ENCODE measurements around the gene NUP62. TPM values are rescaled to one million over a fixed set of nuclear protein-coding genes. Genes with fewer than 3 reads are reported as not detected.
"Not testable (repeated sequence)": the region's sequence is repeated elsewhere in the genome, so short reads cannot be mapped to it uniquely, and the experiment has no call there.

The NUP62 gene
- total RNA-seq, 1 donor from 2014 or later: 57.7 TPM

DNA sequence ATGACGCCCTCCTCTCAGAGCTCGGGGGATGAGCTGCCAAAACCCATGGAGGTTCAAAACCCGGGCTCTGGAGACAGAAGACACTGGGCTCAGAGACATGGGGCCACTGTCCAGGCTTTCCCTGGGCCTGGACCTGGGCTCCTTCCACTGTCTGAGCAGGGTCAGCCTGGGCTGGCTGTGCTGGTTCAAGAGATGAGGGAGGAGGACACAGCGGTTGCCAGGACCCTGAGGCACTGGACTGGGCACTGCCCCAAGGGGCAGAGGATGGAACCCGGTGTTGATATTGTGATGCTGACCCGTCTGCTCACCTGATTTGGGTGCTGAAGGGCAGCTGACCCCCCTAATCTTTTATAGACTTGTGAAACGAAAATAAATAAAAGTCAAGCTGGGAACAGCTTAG, 45.7 kb upstream of the NUP62 start:
- no peak for DNase-seq (ENCODE audit: extremely low spot score, unreplicated experiment)
- Mint-ChIP-seq H3K27ac (ENCODE audit: unreplicated experiment) (no peak overlapping the region), H3K9me3 (ENCODE audit: unreplicated experiment) (no peaks in the 10 kb centered on the region), H3K4me3 (ENCODE audit: unreplicated experiment) (no peak overlapping the region), H3K4me1 (ENCODE audit: unreplicated experiment) (no peaks in the 10 kb centered on the region), H3K27me3 (ENCODE audit: unreplicated experiment) (no peaks in the 10 kb centered on the region), H3K36me3 (ENCODE audit: unreplicated experiment) (no peaks in the 10 kb centered on the region)
- TF ChIP-seq, protein P1, sequence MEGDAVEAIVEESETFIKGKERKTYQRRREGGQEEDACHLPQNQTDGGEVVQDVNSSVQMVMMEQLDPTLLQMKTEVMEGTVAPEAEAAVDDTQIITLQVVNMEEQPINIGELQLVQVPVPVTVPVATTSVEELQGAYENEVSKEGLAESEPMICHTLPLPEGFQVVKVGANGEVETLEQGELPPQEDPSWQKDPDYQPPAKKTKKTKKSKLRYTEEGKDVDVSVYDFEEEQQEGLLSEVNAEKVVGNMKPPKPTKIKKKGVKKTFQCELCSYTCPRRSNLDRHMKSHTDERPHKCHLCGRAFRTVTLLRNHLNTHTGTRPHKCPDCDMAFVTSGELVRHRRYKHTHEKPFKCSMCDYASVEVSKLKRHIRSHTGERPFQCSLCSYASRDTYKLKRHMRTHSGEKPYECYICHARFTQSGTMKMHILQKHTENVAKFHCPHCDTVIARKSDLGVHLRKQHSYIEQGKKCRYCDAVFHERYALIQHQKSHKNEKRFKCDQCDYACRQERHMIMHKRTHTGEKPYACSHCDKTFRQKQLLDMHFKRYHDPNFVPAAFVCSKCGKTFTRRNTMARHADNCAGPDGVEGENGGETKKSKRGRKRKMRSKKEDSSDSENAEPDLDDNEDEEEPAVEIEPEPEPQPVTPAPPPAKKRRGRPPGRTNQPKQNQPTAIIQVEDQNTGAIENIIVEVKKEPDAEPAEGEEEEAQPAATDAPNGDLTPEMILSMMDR (IDR thresholded peaks at IDR 0.05): no peak

- no peaks in the 10 kb centered on the region for H3K4me1 Mint-ChIP-seq (ENCODE audit: unreplicated experiment)
- TF ChIP-seq, protein P1 (IDR thresholded peaks at IDR 0.05): no peak
- no peaks in the 10 kb centered on the region for H3K36me3 Mint-ChIP-seq (ENCODE audit: unreplicated experiment)
- H3K27me3 Mint-ChIP-seq (ENCODE audit: unreplicated experiment): no peaks in the 10 kb centered on the region
- H3K9me3 Mint-ChIP-seq (ENCODE audit: unreplicated experiment): no peaks in the 10 kb centered on the region
- no peak for DNase-seq (ENCODE audit: extremely low spot score, unreplicated experiment)
- no peak overlapping the region for H3K4me3 Mint-ChIP-seq (ENCODE audit: unreplicated experiment)
- H3K27ac Mint-ChIP-seq (ENCODE audit: unreplicated experiment): no peak overlapping the region
These were observed 44.7 kb upstream of the NUP62 start for GRCh38 chr19:49973987-49974386.

- DNase-seq (ENCODE audit: extremely low spot score, unreplicated experiment): no peak
- H3K9me3 Mint-ChIP-seq (ENCODE audit: unreplicated experiment): no peaks in the 10 kb centered on the region
- TF ChIP-seq, protein P1 (IDR thresholded peaks at IDR 0.05): no peak
- H3K4me1 Mint-ChIP-seq (ENCODE audit: unreplicated experiment): no peaks in the 10 kb centered on the region
- no peaks in the 10 kb centered on the region for H3K27me3 Mint-ChIP-seq (ENCODE audit: unreplicated experiment)
- no peak overlapping the region for H3K4me3 Mint-ChIP-seq (ENCODE audit: unreplicated experiment)
- no peaks in the 10 kb centered on the region for H3K36me3 Mint-ChIP-seq (ENCODE audit: unreplicated experiment)
- no peak overlapping the region for H3K27ac Mint-ChIP-seq (ENCODE audit: unreplicated experiment)
These were observed 43.5 kb upstream of the NUP62 start for GRCh38 chr19:49972841-49973240.

DNA sequence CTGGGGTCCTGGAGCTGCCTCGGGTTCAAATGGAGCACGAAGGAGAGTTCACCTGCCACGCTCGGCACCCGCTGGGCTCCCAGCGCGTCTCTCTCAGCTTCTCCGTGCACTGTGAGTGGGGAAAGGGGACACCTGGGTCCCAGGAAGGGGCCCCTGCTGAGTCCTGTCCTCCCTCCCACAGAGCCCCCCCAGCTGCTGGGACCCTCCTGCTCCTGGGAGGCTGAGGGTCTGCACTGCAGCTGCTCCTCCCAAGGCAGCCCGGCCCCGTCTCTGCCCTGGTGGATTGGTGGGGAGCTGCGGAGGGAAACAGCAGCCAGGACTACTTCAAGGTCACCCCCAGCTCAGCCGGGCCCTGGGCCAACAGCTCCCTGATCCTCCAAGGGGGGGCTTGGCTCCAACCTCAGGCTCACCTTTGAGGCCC, 42.7 kb upstream of the NUP62 start:
- no peak for DNase-seq (ENCODE audit: extremely low spot score, unreplicated experiment)
- TF ChIP-seq, protein P1 (IDR thresholded peaks at IDR 0.05): no peak
- Mint-ChIP-seq H3K36me3 (ENCODE audit: unreplicated experiment) (no peaks in the 10 kb centered on the region), H3K4me1 (ENCODE audit: unreplicated experiment) (no peaks in the 10 kb centered on the region), H3K9me3 (ENCODE audit: unreplicated experiment) (no peaks in the 10 kb centered on the region), H3K27me3 (ENCODE audit: unreplicated experiment) (no peaks in the 10 kb centered on the region), H3K27ac (ENCODE audit: unreplicated experiment) (no peak overlapping the region), H3K4me3 (ENCODE audit: unreplicated experiment) (no peak overlapping the region)

DNA sequence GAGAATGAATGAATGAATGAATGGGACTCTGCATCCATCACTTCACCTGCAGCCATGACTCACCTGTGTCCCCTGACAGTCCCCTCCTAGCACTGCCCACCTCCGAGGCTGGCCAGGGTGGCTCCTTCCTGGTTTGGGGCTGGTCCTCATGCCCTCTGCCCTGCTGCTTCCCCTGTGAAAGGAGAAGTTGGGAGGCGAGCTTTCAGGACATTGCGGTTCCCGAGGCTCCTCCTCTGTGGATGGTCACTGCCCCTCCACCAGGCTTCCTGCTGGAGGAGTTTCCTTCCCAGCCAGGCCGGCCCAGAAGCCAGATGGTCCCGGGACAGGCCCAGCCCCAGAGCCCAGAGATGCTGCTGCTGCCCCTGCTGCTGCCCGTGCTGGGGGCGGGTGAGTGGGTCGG, 40.1 kb upstream of the NUP62 start:
- not testable (repeated sequence) for H3K9me3 Mint-ChIP-seq (ENCODE audit: unreplicated experiment); H3K36me3 Mint-ChIP-seq (ENCODE audit: unreplicated experiment); H3K27me3 Mint-ChIP-seq (ENCODE audit: unreplicated experiment); H3K4me3 Mint-ChIP-seq (ENCODE audit: unreplicated experiment); H3K27ac Mint-ChIP-seq (ENCODE audit: unreplicated experiment); DNase-seq (ENCODE audit: extremely low spot score, unreplicated experiment); H3K4me1 Mint-ChIP-seq (ENCODE audit: unreplicated experiment)

Data from osteocyte (in vitro differentiated cells).